GM19238 (cell line): Measurements from ENCODE around the gene MVP.
"Not testable (repeated sequence)": the region's sequence is repeated elsewhere in the genome, so short reads cannot be mapped to it uniquely, and the experiment has no call there.

ENCODE experiments used
- DNase-seq: peaks from one replicate; pipeline ENCODE4 v3.0.0; 2011; ENCODE audit warnings: low spot score; ENCODE audit not compliant: insufficient read length

Gene MVP

GRCh38 chr16:29871822-29872546 lies 51.7 kb downstream of the MVP start:
- DNase-seq = no peak

GRCh38 chr16:29873319-29873718 lies 53.1 kb downstream of the MVP start:
- no peak for DNase-seq

- no peak for DNase-seq
These were observed 54.9 kb downstream of the MVP start for GRCh38 chr16:29875206-29875605.

- no peak for DNase-seq
These were observed 55.9 kb downstream of the MVP start for GRCh38 chr16:29876217-29876593.

GRCh38 chr16:29876594-29877249 lies 56.5 kb downstream of the MVP start:
- no peak for DNase-seq

GRCh38 chr16:29877266-29877961 lies 57.2 kb downstream of the MVP start:
- no peak for DNase-seq

GRCh38 chr16:29878172-29878571 lies 57.9 kb downstream of the MVP start:
- no peak for DNase-seq

- DNase-seq = no peak
These were observed 60.8 kb downstream of the MVP start for GRCh38 chr16:29881050-29881449.

- no peak for DNase-seq
These were observed 63.7 kb downstream of the MVP start for GRCh38 chr16:29883987-29884386.

- DNase-seq = not testable (repeated sequence)
These were observed 69.1 kb downstream of the MVP start for GRCh38 chr16:29889372-29889771.

GRCh38 chr16:29891525-29892457 lies 71.5 kb downstream of the MVP start:
- DNase-seq = no peak

GRCh38 chr16:29892458-29892813 lies 72.2 kb downstream of the MVP start:
- DNase-seq = no peak

- DNase-seq = no peak
These were observed 73.3 kb downstream of the MVP start for GRCh38 chr16:29893553-29893952.

GRCh38 chr16:29894352-29894751 lies 74.1 kb downstream of the MVP start:
- DNase-seq = no peak

- DNase-seq = no peak
These were observed 76.6 kb downstream of the MVP start for GRCh38 chr16:29896841-29897240.

- DNase-seq = no peak
These were observed 77.1 kb downstream of the MVP start for GRCh38 chr16:29897333-29897732.
